GM12865 (cell line): ENCODE data around the gene STRIP1.
A peak's percentile ranks its signal among the peaks of the same experiment; 100 is the strongest.

ENCODE experiments used
- DNase-seq: peaks from one replicate; pipeline ENCODE4 v3.0.0; 2010; ENCODE audit warnings: low read depth
- H3K4me3 ChIP-seq: 2 replicates; pipeline ENCODE4 v1.5.1; 2011; ENCODE audit warnings: mild to moderate bottlenecking, low read depth, low read length, control low read depth
- TF ChIP-seq, protein P1 (sequence below): IDR thresholded peaks from 2 replicates; pipeline ENCODE4 v1.5.1; 2011; ENCODE audit warnings: low read length, control low read depth, low read depth, inconsistent platforms; ENCODE audit not compliant: insufficient read depth; ENCODE audit errors: missing control alignments

STRIP1 gene

DNA sequence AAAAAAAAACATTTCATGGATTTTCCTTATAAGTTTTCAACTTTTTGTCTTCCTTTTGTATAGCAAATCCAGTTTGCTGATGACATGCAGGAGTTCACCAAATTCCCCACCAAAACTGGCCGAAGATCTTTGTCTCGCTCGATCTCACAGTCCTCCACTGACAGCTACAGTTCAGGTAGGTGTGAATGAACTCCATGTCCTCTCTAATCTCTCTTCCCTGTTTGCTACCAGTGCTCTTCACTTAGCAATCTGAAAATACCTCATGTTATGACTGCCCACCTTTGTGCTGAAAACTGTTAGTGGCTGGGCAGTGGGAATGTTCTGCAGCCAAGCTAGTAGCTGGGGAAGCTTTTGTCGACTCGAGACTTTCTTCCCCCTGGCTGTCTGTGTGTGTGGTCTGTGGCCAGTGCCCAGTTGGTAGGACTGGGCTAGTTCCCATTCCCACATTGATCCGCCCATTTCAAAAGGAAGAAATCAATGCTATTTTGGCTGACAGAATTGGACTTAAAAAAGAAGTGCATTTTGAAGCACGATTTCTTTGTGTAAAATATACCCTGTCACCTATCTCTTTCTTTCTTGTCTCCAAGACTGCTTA is 25.4 kb upstream of the STRIP1 start:
- TF ChIP-seq, protein P1, sequence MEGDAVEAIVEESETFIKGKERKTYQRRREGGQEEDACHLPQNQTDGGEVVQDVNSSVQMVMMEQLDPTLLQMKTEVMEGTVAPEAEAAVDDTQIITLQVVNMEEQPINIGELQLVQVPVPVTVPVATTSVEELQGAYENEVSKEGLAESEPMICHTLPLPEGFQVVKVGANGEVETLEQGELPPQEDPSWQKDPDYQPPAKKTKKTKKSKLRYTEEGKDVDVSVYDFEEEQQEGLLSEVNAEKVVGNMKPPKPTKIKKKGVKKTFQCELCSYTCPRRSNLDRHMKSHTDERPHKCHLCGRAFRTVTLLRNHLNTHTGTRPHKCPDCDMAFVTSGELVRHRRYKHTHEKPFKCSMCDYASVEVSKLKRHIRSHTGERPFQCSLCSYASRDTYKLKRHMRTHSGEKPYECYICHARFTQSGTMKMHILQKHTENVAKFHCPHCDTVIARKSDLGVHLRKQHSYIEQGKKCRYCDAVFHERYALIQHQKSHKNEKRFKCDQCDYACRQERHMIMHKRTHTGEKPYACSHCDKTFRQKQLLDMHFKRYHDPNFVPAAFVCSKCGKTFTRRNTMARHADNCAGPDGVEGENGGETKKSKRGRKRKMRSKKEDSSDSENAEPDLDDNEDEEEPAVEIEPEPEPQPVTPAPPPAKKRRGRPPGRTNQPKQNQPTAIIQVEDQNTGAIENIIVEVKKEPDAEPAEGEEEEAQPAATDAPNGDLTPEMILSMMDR, result no peak
- no peak overlapping the region for H3K4me3 ChIP-seq
- no peak for DNase-seq

DNA sequence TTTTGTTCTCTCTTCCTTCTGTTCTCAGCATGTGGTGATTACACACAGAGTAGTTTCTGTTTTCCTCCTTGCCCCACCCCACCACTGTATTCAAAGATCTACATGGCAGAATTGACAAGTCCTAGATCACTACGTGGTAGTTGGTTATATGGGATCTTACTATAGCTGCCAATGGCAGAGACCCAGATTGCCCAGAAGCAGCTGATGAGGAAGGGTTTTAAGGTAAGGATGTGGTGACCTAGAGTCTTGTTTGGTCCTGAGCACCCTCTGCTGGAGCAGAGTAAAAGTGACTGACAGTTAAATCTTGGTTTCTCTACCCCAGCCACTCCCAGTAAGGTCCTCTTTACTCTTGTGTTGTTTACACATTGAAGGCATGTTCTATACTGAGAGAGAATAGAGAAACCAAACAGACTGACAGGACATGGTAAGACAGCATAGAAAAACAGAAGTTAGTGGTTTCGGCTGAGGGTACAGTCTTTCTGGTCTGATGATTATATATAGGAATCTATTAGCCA is 22.8 kb upstream of the STRIP1 start:
- H3K4me3 ChIP-seq, result no peak overlapping the region
- TF ChIP-seq, protein P1, result peak; percentile 69
- DNase-seq, result peak; percentile 93

DNA sequence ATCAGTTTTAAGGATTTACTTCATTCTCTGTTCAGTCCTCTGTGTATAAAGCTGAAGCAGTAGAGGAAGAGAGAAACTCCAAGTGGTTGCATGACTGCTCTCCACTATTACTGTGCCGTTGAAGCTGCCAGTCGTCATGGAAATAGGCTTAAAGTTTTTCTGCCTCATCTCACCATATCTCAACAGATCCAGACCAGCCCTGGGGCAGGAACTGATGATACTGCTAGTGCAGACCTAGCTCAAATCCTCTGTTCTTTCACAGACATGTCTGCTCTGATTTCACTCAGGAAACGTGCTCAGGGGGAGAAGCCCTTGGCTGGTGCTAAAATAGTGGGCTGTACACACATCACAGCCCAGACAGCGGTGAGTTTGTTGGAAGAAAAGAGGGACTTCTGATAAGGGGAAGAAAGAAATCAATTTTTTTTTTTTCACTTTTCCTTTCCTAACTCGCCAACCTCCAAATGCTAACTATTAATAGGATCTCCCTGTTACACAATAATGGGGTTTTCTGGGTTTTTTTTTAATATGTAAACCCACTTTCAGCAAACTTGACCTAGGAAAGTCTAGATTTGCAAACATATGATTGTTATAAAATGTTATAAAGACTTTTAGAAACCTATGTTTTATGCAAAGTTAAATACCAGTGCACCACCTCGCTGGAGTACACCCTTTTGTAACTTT is 22.2 kb upstream of the STRIP1 start:
- TF ChIP-seq, protein P1, result no peak
- DNase-seq, result peak; percentile 75
- H3K4me3 ChIP-seq, result no peak overlapping the region

DNA sequence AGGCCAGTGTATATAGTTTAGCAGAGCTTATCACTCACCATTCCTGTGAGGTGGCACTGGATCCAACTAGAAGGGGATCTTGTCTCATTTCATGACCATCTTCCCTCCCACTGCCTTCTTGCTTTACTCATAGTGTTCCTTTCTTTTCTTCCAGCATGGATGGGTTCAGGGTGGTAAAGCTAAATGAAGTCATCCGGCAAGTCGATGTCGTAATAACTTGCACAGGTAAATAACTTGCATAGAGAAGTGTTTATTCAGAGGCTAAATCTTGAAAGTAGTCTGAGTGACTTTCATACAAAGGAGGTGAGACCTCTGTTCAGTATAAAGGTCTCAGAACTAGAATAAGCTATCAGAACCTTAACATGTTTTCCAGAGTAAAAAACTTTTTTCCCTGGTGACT is 16.6 kb upstream of the STRIP1 start:
- no peak for DNase-seq
- TF ChIP-seq, protein P1, result no peak
- H3K4me3 ChIP-seq, result no peak overlapping the region

DNA sequence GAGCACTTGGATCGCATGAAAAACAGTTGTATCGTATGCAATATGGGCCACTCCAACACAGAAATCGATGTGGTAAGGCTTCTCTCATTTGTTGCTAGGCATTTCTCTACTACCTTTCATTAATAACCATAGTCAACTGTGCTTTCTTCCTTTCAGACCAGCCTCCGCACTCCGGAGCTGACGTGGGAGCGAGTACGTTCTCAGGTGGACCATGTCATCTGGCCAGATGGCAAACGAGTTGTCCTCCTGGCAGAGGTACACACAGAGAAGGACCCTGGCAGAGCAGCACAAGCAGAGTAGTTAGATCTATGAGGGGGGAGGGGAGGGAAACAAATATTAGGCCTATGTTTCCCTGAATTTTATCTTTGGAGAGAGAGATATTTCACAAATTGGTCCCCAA is 16.0 kb upstream of the STRIP1 start:
- no peak overlapping the region for H3K4me3 ChIP-seq
- no peak for DNase-seq
- TF ChIP-seq, protein P1, result no peak

DNA sequence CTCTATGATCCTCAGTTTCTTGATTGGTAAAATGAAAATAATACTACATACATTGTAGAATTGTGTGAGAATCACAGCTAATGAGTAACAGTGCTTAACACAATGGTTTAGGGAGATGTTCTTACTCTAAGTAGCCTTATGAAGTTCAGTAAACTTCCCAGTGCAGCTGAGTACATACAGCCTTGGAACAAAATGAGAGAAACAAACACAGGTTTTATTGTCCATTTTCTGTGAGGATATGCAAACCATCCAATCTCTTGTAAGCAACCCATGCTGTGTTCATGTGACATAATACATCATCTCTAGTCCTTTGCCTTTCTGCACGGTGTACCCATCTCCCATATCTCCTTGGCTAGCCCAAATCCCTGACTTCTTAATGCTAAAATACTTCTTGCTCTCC is 14.7 kb upstream of the STRIP1 start:
- no peak for DNase-seq
- TF ChIP-seq, protein P1, result no peak
- H3K4me3 ChIP-seq, result no peak overlapping the region
